HCT116 (cell line): ENCODE data around the gene QPCT. TPM values are rescaled to one million over a fixed set of nuclear protein-coding genes. Genes with fewer than 3 reads are reported as not detected.

ENCODE experiments used
- ATAC-seq: fragments of 200-7000 bp; cut with Tn5 transposase; 2 replicates; pipeline ENCODE4 v1.9.1; 2020; ENCODE audit warnings: mild to moderate bottlenecking, moderate library complexity
- BruUV-seq: library from RNA; stranded (reverse); fragments of 400-500 nt; replicated peaks from 2 replicates; lab custom pipeline; 2021; lab: Mats Ljungman, UMichigan
- CTCF ChIA-PET: fragments of 300-600 bp; sonication (Branson Sonifier 250); formaldehyde crosslinking; loops from one replicate; lab custom pipeline; 2021; ENCODE audit warnings: antibody characterized with exemption; lab: Charles Lee
- POLR2A ChIA-PET: fragments of 300-600, 350-600 bp; sonication (Branson Sonifier 250); formaldehyde crosslinking; loops from one replicate; lab custom pipeline; 2021; ENCODE audit warnings: antibody characterized with exemption; lab: Charles Lee
- RAD21 ChIA-PET, 2 experiments: fragments of 300-600 bp; sonication (Branson Sonifier 250); formaldehyde crosslinking; loops; one replicate each; lab custom pipeline; 2023; ENCODE audit warnings: low total read pairs in 2 of 2; ENCODE audit not compliant: uncharacterized antibody in 2 of 2, unreplicated experiment in 2 of 2, low non-redundant PET in 1 of 2; lab: Charles Lee
- DNase-seq: peaks from one replicate; pipeline ENCODE4 v3.0.0-alpha.2; 2010; ENCODE audit warnings: low read depth, low spot score
- H2AFZ ChIP-seq: fragments of 200-600 bp; shearing (Covaris generic), sonication (generic); 2 replicates; pipeline ENCODE4 v1.6.1; 2017; ENCODE audit warnings: low read depth, mixed run types, mixed read lengths, antibody characterized with exemption, low read length; ENCODE audit not compliant: poor library complexity, severe bottlenecking
- H3K27ac ChIP-seq: 2 replicates; pipeline ENCODE4 v1.5.1; 2012; ENCODE audit warnings: low read depth, low read length
- H3K27me3 ChIP-seq: fragments of 200-600 bp; sonication (generic); 2 replicates; pipeline ENCODE4 v1.6.1; 2016; ENCODE audit warnings: mixed run types, low read length, mixed read lengths; ENCODE audit not compliant: insufficient read depth
- H3K36me3 ChIP-seq, 2 experiments: fragments of 200-500 bp in 1 of 2; fragments of 200-600 bp in 1 of 2; sonication (Bioruptor generic) in 1 of 2; sonication (generic) in 1 of 2; 2 replicates each; pipeline versions ENCODE4 v1.5.1 to v1.6.1; 2014 to 2016; ENCODE audit warnings: low read length in 2 of 2, inconsistent platforms in 1 of 2, mixed read lengths in 1 of 2, mixed run types in 1 of 2; ENCODE audit not compliant: insufficient read depth in 2 of 2, control insufficient read depth in 1 of 2
- H3K4me1 ChIP-seq, 2 experiments: fragments of 200-600 bp in 1 of 2; sonication (generic) in 1 of 2; 2 replicates each; pipeline versions ENCODE4 v1.5.1 to v1.6.1; 2012 to 2017; ENCODE audit warnings: low read length in 2 of 2, inconsistent platforms in 1 of 2, mild to moderate bottlenecking in 1 of 2, mixed read lengths in 1 of 2, mixed run types in 1 of 2, moderate library complexity in 1 of 2; ENCODE audit not compliant: insufficient read depth in 2 of 2, control insufficient read depth in 1 of 2
- H3K4me2 ChIP-seq: fragments of 200-600 bp; sonication (generic); 2 replicates; pipeline ENCODE4 v1.6.1; 2017; ENCODE audit warnings: mixed run types, low read length, mixed read lengths
- H3K4me3 ChIP-seq, 2 experiments: fragments of 200-600 bp in 1 of 2; sonication (generic) in 1 of 2; replicated peaks in 1 of 2; 2 replicates each; pipeline ENCODE4 v1.5.1; 2011 to 2016; ENCODE audit warnings: low read length in 2 of 2, control low read depth in 1 of 2, low read depth in 1 of 2, mild to moderate bottlenecking in 1 of 2, mixed read lengths in 1 of 2, mixed run types in 1 of 2
- H3K79me2 ChIP-seq: fragments of 200-600 bp; sonication (generic); 2 replicates; pipeline ENCODE4 v1.6.1; 2017; ENCODE audit warnings: mild to moderate bottlenecking, mixed run types, low read length, moderate library complexity, mixed read lengths; ENCODE audit not compliant: insufficient read depth
- H3K9ac ChIP-seq: fragments of 200-600 bp; sonication (generic); 2 replicates; pipeline ENCODE4 v1.6.1; 2016; ENCODE audit warnings: low read length, mixed read lengths
- H3K9me2 ChIP-seq: fragments of 200-600 bp; sonication (generic), shearing (Covaris generic); 2 replicates; pipeline ENCODE4 v1.6.1; 2017; ENCODE audit warnings: mixed run types, mild to moderate bottlenecking, moderate library complexity; ENCODE audit not compliant: insufficient read depth
- H3K9me3 ChIP-seq, 2 experiments: fragments of 200-500 bp in 1 of 2; fragments of 200-600 bp in 1 of 2; sonication (Bioruptor generic) in 1 of 2; sonication (generic) in 1 of 2; 2 replicates each; pipeline ENCODE4 v1.6.1; 2014 to 2017; ENCODE audit warnings: low read length in 2 of 2, mixed read lengths in 2 of 2, inconsistent platforms in 1 of 2, low read depth in 1 of 2, mild to moderate bottlenecking in 1 of 2, mixed run types in 1 of 2, moderate library complexity in 1 of 2; ENCODE audit not compliant: control insufficient read depth in 1 of 2, insufficient read depth in 1 of 2
- H4K20me1 ChIP-seq: fragments of 200-600 bp; sonication (generic), shearing (Covaris generic); 2 replicates; pipeline ENCODE4 v1.6.1; 2017; ENCODE audit warnings: mixed run types, mild to moderate bottlenecking, moderate library complexity; ENCODE audit not compliant: insufficient read depth
- ATF3 ChIP-seq: IDR thresholded peaks from 2 replicates; pipeline ENCODE4 v1.6.1; 2012
- CBX3 ChIP-seq: IDR thresholded peaks from 2 replicates; pipeline ENCODE4 v1.6.1; 2012; ENCODE audit warnings: low read depth
- CEBPB ChIP-seq: IDR thresholded peaks from 2 replicates; pipeline ENCODE4 v1.6.1; 2012; ENCODE audit warnings: low read depth
- EGR1 ChIP-seq: IDR thresholded peaks from 2 replicates; pipeline ENCODE4 v1.6.1; 2012; ENCODE audit warnings: low read depth
- ELF1 ChIP-seq: IDR thresholded peaks from 2 replicates; pipeline ENCODE4 v1.6.1; 2012; ENCODE audit warnings: low read depth, borderline replicate concordance
- EZH2 ChIP-seq: fragments of 200-600 bp; sonication (generic); IDR thresholded peaks from 2 replicates; pipeline ENCODE4 v1.6.1; 2017; ENCODE audit warnings: antibody characterized with exemption, mixed run types
- FOSL1 ChIP-seq: IDR thresholded peaks from 2 replicates; pipeline ENCODE4 v1.6.1; 2012; ENCODE audit warnings: low read depth
- JUND ChIP-seq: IDR thresholded peaks from 2 replicates; pipeline ENCODE4 v1.6.1; 2012
- MAX ChIP-seq: IDR thresholded peaks from 2 replicates; pipeline ENCODE4 v1.6.1; 2012
- POLR2A ChIP-seq: IDR thresholded peaks from 2 replicates; pipeline ENCODE4 v1.7.0; 2011; ENCODE audit warnings: borderline replicate concordance; ENCODE audit not compliant: insufficient read depth, insufficient read length; ENCODE audit errors: extremely low read depth
- POLR2AphosphoS5 ChIP-seq: IDR thresholded peaks from 2 replicates; pipeline ENCODE4 v1.6.1; 2011; ENCODE audit warnings: mild to moderate bottlenecking, low read depth, low read length, moderate library complexity
- RAD21 ChIP-seq: IDR thresholded peaks from 2 replicates; pipeline ENCODE4 v1.6.1; 2012; ENCODE audit warnings: low read depth, mild to moderate bottlenecking
- SIN3A ChIP-seq: IDR thresholded peaks from 2 replicates; pipeline ENCODE4 v1.6.1; 2012; ENCODE audit warnings: low read depth
- SP1 ChIP-seq: IDR thresholded peaks from 2 replicates; pipeline ENCODE4 v1.6.1; 2012; ENCODE audit warnings: low read depth
- ZBTB33 ChIP-seq: IDR thresholded peaks from 2 replicates; pipeline ENCODE4 v1.6.1; 2011; ENCODE audit warnings: mild to moderate bottlenecking, low read length, moderate library complexity; ENCODE audit not compliant: insufficient replicate concordance; ENCODE audit errors: extremely low read depth
- ZFX ChIP-seq: fragments of 450-650 bp; IDR thresholded peaks from 2 replicates; pipeline ENCODE4 v1.6.1; 2017
- ZNF274 ChIP-seq: fragments of 200-500 bp; sonication (Bioruptor generic); IDR thresholded peaks from 2 replicates; pipeline ENCODE4 v1.6.1; 2014; ENCODE audit warnings: mild to moderate bottlenecking, low read depth, low read length, inconsistent platforms
- intact Hi-C: fragments of 100-400 bp; cut with micrococcal nuclease; formaldehyde crosslinking; loops from 2 replicates; pipeline ENCODE4 v1.10.0; 2022
- total RNA-seq: library from RNA; stranded (reverse); gene quantifications from one replicate; pipeline ENCODE4 v1.2.1, GENCODE V29; 2021; ENCODE audit not compliant: unreplicated experiment

QPCT gene
- total RNA-seq, 1 experiment from 2014 or later = not detected

GRCh38 chr2:37389989-37390765 is 45.7 kb downstream of the QPCT start (continued):
- TF ChIP-seq POLR2AphosphoS5 (no peak), ELF1 (no peak), ATF3 (no peak), ZNF274 (no peak)
- TF ChIP-seq, all 23 proteins: peak for 8

GRCh38 chr2:37390777-37391176 is 46.3 kb downstream of the QPCT start:
- Histone ChIP-seq H3K4me3 (peak overlapping the region in 1 of 2 experiments; percentile 7; a peak in 1 of 4 replicates), H3K9me3 (no peaks in the 10 kb centered on the region), H3K9ac (no peak overlapping the region), H2AFZ (peak overlapping the region; percentile 73), H4K20me1 (no peaks in the 10 kb centered on the region), H3K27ac (no peak overlapping the region), H3K79me2 (no peaks in the 10 kb centered on the region), H3K27me3 (no peaks in the 10 kb centered on the region), H3K9me2 (no peaks in the 10 kb centered on the region), H3K4me2 (peak overlapping the region; percentile 61), H3K36me3 (no peaks in the 10 kb centered on the region), H3K4me1 (peaks cover 3 to 18% of the 10 kb centered on the region in 2 experiments; a peak in 3 of 4 replicates)
- no TSS peak for BruUV-seq
- ChIA-PET CTCF (no interaction called here), RAD21 (no interaction called here), POLR2A (no interaction called here)
- no peak for DNase-seq
- intact Hi-C loops = no loop called here
- no peak for ATAC-seq
- TF ChIP-seq CEBPB (no peak), SP1 (no peak), EZH2 (no peak), SIN3A (no peak), EGR1 (0 out of 2 replicates have a peak, but pooled peaks have one; percentile 1), ATF3 (no peak), CBX3 (no peak), FOSL1 (0 out of 2 replicates have a peak, but pooled peaks have one; percentile 1), MAX (no peak), ZBTB33 (no peak), ZFX (no peak), POLR2AphosphoS5 (no peak), ELF1 (no peak), ZNF274 (no peak), RAD21 (no peak), JUND (no peak), POLR2A (no peak)
